Measurements from ENCODE around the gene PRAMEF17.
"Not testable (repeated sequence)": the region's sequence is repeated elsewhere in the genome, so short reads cannot be mapped to it uniquely, and the experiment has no call there.

DNA sequence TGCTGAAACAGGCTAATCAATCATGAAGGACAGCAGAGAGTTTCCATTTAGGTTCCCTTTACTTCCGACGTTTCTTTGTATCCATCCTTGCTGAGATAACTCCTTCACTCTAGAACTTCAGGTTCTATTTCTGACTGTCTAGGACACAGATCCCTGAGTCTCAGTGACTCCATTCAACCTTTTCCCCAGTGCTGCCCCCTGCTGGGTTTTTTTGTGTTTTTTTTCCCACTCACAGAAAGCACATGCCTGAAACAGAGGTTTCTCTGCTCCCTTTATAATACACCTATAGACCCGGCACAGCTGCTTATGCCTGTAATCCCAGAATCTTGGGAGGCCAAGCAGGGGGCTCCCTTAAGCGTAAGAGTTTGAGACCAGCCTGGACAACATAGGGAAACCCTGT is 20.9 kb upstream of the PRAMEF17 start:
- not testable (repeated sequence) for TF ChIP-seq RBBP5 (IDR thresholded peaks at IDR 0.05; ENCODE audit: borderline replicate concordance, insufficient read depth, low read length, poor library complexity, severe bottlenecking); BRD4 (IDR thresholded peaks at IDR 0.05); CBX5 (IDR thresholded peaks at IDR 0.05; ENCODE audit: borderline replicate concordance, low read depth); CEBPB (tag; IDR thresholded peaks at IDR 0.05)
- TF ChIP-seq, protein P1, sequence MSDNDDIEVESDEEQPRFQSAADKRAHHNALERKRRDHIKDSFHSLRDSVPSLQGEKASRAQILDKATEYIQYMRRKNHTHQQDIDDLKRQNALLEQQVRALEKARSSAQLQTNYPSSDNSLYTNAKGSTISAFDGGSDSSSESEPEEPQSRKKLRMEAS (CRISPR knock-in tag; IDR thresholded peaks at IDR 0.05), result not testable (repeated sequence)

Data from K562 (cell line).